ENCODE measurements around the gene LIN9. TPM values are rescaled to one million over a fixed set of nuclear protein-coding genes. Genes with fewer than 3 reads are reported as not detected.
A peak's percentile ranks its signal among the peaks of the same experiment; 100 is the strongest.

LIN9 gene
- total and polyA plus RNA-seq, 10 of the 15 experiments (the other 5 are each of a cell fraction or from before 2014, with no cell fraction given) = 5.9 to 13.5 (median 8.3) TPM

- Histone ChIP-seq H4K20me1 (ENCODE audit: control insufficient read depth, insufficient read depth) (no peaks in the 10 kb centered on the region), H3K36me3 (ENCODE audit: control insufficient read depth in 2 of 2, insufficient read depth in 2 of 2, low read length in 1 of 2) (no peaks in the 10 kb centered on the region), H3K4me2 (ENCODE audit: control insufficient read depth, insufficient read depth) (no peak overlapping the region), H3K4me3 (no peak overlapping the region), H3K27me3 (replicated peaks in 1 of 2; ENCODE audit: control insufficient read depth in 2 of 2, insufficient read depth in 2 of 2, low read length in 1 of 2) (no peaks in the 10 kb centered on the region), H3K4me1 (ENCODE audit: control insufficient read depth, insufficient read depth, low read length) (no peaks in the 10 kb centered on the region; the same call in 1 of the 2 replicates), H3K9ac (ENCODE audit: control insufficient read depth, insufficient read depth, low read length) (no peak overlapping the region), H3K79me2 (ENCODE audit: control insufficient read depth, insufficient read depth, low read length) (no peaks in the 10 kb centered on the region), H3K9me3 (replicated peaks; ENCODE audit: control insufficient read depth, insufficient read depth, low read length) (no peaks in the 10 kb centered on the region), H3K27ac (ENCODE audit: control insufficient read depth, insufficient read depth) (no peak overlapping the region), H2AFZ (ENCODE audit: control insufficient read depth, low read depth, low read length) (no peak overlapping the region)
- ChIA-PET SMC1A (ENCODE audit: uncharacterized antibody, unreplicated experiment) (no interaction called here), POLR2A (no interaction called here), CTCF (interaction anchor here (0.8 to 1.7 kb wide), 2 partner anchors 101 to 107 kb away, joined by 3 to 6 read pairs; no protein-coding TSS in a partner anchor), RAD21 (ENCODE audit: unreplicated experiment) (interaction anchor here (0.9 kb wide), 1 partner anchor 101 kb away, joined by 4 read pairs; no protein-coding TSS in a partner anchor)
- in situ Hi-C loops (cut with MboI) = no loop called here
- FAIRE-seq (no peak), DNase-seq (ENCODE audit: low read depth, low spot score) (no peak), ATAC-seq (peak; percentile 27; the same call in 2 of the 3 replicates)
- intact Hi-C loops (cut with micrococcal nuclease; ENCODE audit: unreplicated experiment) = no loop called here
- TF ChIP-seq, protein P1, sequence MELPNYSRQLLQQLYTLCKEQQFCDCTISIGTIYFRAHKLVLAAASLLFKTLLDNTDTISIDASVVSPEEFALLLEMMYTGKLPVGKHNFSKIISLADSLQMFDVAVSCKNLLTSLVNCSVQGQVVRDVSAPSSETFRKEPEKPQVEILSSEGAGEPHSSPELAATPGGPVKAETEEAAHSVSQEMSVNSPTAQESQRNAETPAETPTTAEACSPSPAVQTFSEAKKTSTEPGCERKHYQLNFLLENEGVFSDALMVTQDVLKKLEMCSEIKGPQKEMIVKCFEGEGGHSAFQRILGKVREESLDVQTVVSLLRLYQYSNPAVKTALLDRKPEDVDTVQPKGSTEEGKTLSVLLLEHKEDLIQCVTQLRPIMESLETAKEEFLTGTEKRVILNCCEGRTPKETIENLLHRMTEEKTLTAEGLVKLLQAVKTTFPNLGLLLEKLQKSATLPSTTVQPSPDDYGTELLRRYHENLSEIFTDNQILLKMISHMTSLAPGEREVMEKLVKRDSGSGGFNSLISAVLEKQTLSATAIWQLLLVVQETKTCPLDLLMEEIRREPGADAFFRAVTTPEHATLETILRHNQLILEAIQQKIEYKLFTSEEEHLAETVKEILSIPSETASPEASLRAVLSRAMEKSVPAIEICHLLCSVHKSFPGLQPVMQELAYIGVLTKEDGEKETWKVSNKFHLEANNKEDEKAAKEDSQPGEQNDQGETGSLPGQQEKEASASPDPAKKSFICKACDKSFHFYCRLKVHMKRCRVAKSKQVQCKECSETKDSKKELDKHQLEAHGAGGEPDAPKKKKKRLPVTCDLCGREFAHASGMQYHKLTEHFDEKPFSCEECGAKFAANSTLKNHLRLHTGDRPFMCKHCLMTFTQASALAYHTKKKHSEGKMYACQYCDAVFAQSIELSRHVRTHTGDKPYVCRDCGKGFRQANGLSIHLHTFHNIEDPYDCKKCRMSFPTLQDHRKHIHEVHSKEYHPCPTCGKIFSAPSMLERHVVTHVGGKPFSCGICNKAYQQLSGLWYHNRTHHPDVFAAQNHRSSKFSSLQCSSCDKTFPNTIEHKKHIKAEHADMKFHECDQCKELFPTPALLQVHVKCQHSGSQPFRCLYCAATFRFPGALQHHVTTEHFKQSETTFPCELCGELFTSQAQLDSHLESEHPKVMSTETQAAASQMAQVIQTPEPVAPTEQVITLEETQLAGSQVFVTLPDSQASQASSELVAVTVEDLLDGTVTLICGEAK (IDR thresholded peaks at IDR 0.05; ENCODE audit: borderline replicate concordance) = no peak
- TF ChIP-seq MYB (IDR thresholded peaks at IDR 0.05; ENCODE audit: borderline replicate concordance, low read depth, low read length) (no peak), ZBED1 (IDR thresholded peaks at IDR 0.05; ENCODE audit: borderline replicate concordance) (no peak), KAT2A (conservative IDR thresholded peaks at IDR 0.05; ENCODE audit: control insufficient read depth, low read depth, low read length) (no peak), RAD51 (IDR thresholded peaks at IDR 0.05) (no peak), CHD4 (IDR thresholded peaks at IDR 0.05) (no peak), SMARCA5 (IDR thresholded peaks at IDR 0.05) (no peak), SPI1 (IDR thresholded peaks at IDR 0.05; ENCODE audit: borderline replicate concordance, insufficient read depth, low read depth, low read length) (no peak), SIX5 (IDR thresholded peaks at IDR 0.05; ENCODE audit: low read depth, low read length, severe bottlenecking) (no peak), ASH2L (IDR thresholded peaks at IDR 0.05; ENCODE audit: borderline replicate concordance, low read depth) (no peak), NRF1 (conservative IDR thresholded peaks at IDR 0.05; ENCODE audit: low read depth, low read length) (no peak), BHLHE40 (IDR thresholded peaks at IDR 0.05; ENCODE audit: borderline replicate concordance in 1 of 2, low read depth in 2 of 2, low read length in 1 of 2) (no peak), ZBTB33 (IDR thresholded peaks at IDR 0.05) (no peak)
- no TSS peak for BruUV-seq (replicated peaks)
- 58% methylated on average over 3 of the region's 3 CpGs for WGBS (ENCODE audit: insufficient coverage, insufficient replicate concordance, low lambda C conversion rate, missing lambda C conversion rate)
Measured at GRCh38 chr1:226226601-226227000, 82.4 kb downstream of the LIN9 start.

Data from GM12878 (cell line).